NK-92 (cell line): ENCODE measurements around the gene ATRX.
"Not testable (repeated sequence)": the region's sequence is repeated elsewhere in the genome, so short reads cannot be mapped to it uniquely, and the experiment has no call there.

ENCODE experiments used
- DNase-seq: peaks from one replicate; lab custom pipeline; 2025; ENCODE audit not compliant: unreplicated experiment; lab: John Stamatoyannopoulos, UW

ATRX gene, protein sequence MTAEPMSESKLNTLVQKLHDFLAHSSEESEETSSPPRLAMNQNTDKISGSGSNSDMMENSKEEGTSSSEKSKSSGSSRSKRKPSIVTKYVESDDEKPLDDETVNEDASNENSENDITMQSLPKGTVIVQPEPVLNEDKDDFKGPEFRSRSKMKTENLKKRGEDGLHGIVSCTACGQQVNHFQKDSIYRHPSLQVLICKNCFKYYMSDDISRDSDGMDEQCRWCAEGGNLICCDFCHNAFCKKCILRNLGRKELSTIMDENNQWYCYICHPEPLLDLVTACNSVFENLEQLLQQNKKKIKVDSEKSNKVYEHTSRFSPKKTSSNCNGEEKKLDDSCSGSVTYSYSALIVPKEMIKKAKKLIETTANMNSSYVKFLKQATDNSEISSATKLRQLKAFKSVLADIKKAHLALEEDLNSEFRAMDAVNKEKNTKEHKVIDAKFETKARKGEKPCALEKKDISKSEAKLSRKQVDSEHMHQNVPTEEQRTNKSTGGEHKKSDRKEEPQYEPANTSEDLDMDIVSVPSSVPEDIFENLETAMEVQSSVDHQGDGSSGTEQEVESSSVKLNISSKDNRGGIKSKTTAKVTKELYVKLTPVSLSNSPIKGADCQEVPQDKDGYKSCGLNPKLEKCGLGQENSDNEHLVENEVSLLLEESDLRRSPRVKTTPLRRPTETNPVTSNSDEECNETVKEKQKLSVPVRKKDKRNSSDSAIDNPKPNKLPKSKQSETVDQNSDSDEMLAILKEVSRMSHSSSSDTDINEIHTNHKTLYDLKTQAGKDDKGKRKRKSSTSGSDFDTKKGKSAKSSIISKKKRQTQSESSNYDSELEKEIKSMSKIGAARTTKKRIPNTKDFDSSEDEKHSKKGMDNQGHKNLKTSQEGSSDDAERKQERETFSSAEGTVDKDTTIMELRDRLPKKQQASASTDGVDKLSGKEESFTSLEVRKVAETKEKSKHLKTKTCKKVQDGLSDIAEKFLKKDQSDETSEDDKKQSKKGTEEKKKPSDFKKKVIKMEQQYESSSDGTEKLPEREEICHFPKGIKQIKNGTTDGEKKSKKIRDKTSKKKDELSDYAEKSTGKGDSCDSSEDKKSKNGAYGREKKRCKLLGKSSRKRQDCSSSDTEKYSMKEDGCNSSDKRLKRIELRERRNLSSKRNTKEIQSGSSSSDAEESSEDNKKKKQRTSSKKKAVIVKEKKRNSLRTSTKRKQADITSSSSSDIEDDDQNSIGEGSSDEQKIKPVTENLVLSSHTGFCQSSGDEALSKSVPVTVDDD (N-terminal part only)

DNA sequence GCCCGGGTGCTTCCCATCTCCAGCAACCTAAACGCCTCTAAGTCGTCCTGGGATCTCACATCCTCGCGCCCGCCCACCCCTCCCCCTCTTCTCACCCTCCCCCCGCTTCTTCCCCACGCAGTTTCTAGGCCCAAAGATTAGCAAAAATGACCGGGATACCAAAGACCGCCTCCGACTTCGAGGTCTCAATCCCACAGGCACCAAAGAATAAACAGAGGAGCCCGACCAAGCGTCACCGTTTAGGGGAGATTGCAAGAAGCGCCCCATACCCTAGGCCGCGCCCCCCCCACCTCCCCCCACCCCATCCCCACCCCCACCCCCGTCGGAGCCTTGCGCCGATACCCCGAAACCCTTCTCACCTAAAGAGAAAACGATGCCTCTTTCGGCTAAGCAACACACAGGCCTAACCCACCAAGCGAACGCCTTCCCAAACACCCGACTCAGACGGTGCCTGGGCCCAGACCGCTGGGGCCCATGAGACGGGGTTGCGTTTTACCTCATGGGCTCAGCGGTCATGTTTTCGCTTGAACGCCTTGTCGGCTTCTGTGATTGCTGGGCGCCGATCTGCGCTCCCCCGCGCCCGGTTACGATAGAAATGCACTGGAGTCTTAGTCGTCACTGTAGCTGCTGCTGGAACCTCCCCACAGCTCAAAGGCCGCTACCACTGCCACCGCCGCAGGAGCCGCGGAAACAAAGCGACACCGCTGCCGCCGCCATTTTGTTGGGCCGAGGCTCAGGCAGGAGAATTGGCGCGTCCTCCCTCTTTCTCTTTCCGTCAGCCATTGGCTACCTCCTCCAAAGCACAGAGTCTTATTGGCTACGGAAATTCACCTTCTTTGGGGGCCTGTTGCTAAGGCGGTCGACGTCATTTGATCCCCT lies at the start of gene ATRX:
ATRX (minus strand) TSS at position 731 of the 879 bp plus-strand sequence; CDS start at position 516, 215 bp downstream.
- DNase-seq: no peak

DNA sequence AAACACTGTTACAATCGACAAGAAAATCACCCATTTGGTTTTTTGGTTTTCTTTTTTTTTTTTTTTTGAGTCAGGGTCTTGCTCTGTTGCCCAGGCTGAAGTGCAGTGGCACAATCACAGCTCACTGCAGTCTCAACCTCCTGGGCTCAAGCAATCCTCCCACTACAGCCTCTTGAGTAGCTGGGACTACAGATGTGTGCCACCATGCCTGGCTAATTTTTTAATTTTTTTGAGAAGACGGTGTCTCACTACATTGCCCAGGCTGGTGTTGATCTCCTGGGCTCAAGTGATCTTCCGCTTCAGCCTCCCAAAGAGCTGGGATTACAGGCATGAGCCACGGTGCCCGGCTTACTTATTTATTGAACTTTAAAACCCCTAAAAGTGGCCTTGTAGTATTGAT lies 45.5 kb upstream of the ATRX start:
- not testable (repeated sequence) for DNase-seq

DNA sequence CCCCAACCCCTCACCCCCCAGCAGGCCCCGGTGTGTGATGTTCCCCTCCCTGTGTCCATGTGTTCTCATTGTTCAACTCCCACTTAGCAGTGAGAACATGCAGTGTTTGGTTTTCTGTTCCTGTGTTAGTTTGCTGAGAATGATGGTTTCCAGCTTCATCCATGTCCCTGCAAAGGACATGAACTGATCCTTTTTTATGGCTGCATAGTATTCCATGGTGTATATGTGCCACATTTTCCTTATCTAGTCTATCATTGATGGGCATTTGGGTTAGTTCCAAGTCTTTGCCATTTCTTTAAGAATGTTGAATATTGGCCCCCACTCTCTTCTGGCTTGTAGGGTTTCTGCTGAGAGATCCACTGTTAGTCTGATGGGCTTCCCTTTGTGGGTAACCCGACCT lies 36.0 kb upstream of the ATRX start:
- not testable (repeated sequence) for DNase-seq

DNA sequence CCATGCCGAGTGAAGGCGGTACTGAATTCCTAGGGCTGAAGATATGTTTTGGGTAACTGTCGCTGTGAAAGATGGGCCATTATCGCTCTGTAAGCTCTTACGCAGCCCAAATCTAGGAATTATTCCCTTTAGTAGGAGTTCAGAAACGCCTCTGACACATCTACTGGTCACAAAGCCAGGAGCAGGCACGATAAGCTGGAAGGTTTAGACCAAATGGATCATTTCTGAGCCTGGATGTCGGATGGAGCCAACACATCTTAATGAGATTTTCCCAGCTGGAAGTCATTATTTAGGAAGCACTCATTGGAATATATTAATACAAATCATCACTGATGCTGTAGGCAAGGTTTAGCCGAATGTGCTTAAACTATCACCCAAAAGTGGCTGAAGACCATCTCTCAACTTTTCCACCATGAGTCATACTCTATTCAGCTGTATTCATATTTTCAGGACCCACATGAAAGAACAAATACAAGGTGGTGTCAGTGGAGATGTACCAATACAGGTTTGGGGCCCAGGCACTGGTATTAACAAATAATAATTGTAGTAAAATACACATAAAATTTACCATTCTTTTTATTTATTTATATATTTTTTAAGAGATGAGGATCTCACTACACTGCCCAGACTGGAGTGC lies 34.2 kb upstream of the ATRX start:
- DNase-seq: no peak

DNA sequence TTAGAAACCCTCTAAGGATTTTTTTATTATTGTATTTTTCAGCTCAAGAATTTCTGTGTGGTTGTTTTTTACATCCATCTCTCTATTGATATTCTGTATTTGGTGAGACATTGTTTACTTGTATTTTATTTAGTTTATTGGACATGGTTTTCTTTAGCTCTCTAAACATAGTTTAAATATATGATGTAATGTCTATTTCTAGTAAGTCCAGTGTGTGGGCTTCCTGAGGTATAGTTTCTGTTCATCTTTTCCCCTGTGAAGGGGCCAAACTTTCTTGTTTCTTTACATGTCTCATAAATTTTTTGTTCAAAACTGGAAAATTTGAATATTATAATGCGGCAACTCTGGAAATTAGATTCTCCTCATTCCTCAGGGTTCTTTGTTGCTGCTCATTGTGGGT lies 28.2 kb upstream of the ATRX start:
- no peak for DNase-seq

DNA sequence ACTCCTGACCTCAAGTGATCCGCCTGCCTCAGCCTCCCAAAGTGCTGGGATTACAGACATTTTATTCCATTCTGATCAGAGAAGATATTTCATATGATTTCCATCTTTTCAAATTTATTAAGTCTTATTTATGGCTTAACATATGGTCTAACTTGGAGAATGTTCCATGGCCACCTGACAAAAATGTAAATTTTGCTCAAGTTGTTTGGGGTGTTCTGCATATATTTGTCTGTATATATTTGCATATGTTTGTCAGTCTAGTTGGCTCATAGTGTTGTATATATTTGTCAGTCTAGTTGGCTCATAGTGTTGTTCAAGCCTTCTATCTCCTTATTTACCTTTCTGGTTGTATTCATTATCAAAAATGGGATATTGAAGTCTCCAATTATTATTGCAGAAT lies 16.2 kb upstream of the ATRX start:
- DNase-seq: no peak

DNA sequence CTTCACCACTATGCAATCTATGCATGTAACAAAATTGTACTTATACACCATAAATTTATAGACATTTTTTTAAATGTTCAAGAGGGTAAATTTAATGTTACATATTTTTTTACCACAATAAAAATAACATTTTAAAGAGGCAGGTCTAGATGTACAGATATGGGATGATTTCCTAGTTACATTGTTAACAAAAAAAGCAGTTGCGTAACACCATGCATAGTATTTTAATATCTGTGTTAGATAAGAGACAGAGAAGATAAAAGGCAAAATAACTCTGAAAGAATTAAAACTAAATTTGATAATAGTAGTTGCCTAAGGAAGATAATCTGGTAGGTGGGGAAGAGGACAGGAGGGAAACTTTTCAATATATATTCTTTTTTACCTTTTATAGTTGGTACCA lies 9.1 kb upstream of the ATRX start:
- no peak for DNase-seq

DNA sequence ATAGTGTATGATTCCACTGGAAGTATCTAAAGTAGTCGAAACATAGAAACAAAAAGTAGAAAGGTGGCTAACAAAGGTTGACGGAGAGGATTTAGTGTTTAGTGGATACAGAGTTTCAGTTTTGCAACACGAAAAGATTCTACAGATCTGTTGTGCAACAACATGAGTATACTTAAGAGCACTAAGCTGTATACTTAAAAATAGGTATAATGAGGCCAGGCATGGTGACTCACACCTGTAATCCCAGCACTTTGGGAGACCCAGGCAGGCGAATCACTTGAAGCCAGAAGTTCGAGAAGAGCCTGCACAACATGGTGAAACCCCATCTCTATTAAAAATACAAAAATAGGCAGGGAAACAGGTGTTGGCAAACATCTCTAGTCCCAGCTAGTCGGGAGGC lies 7.9 kb upstream of the ATRX start:
- DNase-seq: no peak

DNA sequence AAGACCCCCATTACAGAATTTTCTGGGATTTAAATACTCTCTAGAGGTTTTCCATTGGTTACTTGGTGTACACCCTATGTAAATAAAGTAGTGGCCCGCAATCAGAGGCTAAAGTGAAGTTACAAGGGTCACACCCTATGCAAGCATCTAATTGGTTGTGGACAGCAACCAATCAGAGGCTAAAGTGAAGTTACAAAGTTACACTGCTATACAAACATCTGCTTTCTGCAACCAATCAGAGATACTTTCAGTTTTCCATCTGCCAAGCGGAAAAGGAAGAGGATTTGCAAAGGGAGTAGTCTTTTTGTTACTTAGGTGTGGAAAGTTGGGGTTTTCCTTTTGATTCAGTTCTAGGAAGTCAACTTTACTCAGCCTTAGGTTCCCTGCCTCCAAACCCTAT lies 2.0 kb upstream of the ATRX start:
- DNase-seq: no peak

DNA sequence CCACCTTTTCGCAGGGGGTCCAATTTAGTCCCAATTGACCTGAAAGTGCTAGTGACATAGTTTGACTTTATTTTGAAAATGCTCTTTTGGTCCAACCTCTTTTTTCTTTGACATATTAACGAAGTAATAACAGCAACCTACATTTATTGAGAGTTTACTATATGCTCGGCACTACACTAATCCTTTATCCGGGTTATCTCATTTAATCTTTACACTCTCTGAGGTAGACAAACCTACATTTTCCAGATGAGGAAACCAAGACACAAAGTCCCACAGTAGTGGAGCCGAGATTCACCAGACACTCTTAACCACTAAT lies 307 bp upstream of the ATRX start:
- DNase-seq: no peak

DNA sequence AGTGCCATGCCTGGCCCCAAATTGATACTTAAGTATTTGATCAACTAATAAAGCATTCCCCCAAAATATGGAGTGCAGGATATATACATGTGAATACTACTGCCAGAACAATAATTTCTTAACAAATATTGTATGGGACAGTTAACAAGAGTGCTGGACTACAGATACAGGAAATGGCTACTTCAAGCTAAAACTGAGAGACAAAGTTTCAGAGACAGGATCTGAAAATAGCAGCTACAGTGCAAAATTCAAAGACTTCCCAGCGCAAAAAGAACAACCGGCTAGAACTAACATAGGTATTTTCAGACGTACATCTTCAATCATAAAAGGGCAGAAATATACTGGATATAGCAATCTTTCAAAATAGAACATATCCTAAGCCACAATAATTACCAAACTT lies 6.3 kb downstream of the ATRX start:
- DNase-seq: no peak

DNA sequence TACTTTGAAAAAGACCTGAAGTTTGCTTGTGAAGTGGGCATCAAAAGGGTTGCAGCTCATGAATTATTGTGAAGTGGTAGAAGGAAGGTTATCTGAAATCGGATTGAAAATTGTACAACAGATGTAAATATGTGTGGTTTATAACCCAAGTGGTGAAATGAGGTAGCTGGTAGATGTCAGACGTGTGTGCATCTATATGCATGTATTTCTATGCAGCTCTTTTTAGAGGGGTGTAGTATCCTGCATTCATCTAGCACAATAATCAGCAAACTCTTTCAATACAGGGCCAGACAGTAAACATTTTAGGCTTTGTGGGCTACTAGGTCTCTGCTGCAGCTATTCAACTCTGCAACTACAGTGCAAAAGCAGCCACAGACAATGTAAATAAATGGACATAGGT lies 9.4 kb downstream of the ATRX start:
- no peak for DNase-seq

DNA sequence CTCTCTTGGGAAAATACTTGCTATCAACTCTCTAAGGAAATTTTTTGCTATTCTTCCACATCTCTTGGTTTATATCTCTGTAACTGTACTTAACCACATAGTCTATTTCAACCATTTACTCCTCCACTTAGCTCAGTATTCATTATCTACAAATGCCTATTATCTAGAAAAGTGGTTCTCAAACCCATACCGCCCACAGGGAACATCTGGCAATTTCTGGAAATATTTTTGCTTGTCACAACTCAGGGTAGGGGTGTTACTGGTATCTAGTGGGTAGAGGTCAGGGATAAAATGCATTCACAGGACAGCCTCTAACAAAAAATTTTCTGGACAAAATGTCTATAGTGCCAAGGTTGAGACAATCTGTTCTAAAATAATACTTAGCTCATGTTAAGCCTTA lies 14.4 kb downstream of the ATRX start:
- no peak for DNase-seq

DNA sequence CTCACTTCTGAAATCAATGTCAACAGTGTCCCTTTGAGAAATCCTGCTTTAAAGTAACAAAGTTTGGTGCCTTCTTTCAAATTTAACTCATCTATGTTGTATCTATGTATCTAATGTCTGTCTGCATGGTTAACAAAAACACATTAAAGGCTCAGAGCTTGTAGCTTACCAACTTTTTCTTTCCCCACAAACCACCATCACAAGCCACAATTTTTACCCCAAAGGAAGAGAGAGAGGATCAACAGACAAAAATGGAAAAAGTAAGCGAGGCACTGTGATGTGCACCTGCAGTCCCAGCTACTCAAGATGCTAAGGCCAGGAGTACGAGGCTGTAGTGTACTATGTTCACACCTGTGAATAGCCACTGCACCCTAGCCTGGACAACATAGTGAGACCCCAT lies 17.2 kb downstream of the ATRX start:
- DNase-seq: no peak

DNA sequence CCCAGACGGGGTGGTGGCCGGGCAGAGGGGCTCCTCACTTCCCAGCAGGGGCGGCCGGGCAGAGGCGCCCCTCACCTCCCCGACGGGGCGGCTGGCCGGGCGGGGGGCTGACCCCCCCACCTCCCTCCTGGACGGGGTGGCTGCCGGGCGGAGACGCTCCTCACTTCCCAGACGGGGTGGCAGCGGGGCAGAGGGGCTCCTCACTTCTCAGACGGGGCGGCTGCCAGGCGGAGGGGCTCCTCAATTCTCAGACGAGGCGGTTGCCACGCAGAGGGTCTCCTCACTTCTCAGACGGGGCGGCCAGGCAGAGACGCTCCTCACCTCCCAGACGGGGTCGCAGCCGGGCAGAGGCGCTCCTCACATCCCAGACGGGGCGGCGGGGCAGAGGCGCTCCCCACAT lies 19.8 kb downstream of the ATRX start:
- DNase-seq: not testable (repeated sequence)

DNA sequence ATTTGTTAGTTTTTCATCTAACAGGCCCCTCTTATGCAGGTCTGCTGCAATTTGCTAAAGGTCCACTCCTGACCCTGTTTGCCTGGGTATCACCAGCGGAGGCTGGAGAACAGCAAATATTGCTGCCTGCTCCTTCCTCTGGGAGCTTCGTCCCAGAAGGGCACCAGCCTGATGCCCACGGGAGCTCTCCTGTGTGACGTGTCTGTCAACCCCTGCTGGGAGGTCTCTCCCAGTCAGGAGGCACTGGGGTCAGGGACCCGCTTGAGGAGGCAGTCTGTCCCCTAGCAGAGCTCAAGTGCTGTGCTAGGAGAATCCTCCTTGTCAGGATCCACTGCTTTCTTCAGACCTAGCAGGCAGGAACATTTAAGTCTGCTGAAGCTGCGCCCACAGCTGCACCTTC lies 30.5 kb downstream of the ATRX start:
- DNase-seq: no peak

DNA sequence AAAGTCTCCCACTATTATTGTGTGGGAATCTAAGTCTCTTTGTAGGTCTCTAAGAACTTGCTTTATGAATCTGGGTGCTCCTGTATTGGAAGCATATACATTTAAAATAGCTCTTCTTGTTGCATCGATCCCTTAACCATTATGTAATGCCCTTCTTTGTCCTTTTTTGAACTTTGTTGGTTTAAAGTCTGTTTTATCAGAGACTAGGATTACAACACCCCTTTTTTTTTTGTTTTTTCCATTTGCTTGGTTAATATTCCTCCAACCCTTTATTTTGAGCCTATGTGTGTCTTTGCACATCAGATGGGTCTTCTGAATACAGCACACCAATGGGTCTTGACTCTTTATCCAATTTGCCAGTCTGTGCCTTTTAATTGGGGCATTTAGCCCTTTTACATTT lies 32.1 kb downstream of the ATRX start:
- DNase-seq: not testable (repeated sequence)

DNA sequence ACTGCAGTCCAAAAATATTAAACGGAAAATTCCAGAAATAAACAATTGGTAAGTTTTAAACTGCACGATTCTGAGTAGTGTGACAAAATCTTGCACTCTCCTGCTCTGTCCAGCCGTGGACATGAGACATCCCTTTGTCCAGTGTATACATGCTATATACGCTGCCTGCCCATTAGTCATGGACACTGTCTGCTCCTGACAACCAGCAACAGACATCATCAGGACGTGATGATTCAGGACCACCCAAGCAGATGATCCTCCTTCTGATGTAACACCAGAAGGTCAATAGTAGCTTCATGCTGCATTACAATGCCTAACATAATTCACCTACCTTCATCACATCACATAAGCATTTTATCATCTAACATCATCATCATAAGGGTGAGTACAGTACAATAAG lies 36.3 kb downstream of the ATRX start:
- no peak for DNase-seq

DNA sequence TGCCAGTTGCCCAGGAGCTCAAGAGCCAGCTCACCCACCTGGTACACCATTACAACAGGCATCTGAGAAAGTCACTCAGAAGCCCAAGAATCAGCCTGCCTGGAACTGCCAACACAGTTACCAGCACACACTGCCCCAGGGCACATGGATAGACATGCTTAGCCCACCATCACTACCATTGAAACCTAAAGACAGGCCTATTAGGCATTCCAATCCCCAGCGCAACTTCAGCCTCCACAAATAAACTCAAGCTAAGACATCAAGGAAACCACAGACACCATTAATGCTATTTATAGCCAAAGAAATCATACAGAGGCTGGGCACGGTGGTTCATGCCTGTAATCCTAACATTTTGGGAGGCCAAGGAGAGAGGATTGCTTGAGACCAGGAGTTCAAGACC lies 42.3 kb downstream of the ATRX start:
- DNase-seq: no peak

DNA sequence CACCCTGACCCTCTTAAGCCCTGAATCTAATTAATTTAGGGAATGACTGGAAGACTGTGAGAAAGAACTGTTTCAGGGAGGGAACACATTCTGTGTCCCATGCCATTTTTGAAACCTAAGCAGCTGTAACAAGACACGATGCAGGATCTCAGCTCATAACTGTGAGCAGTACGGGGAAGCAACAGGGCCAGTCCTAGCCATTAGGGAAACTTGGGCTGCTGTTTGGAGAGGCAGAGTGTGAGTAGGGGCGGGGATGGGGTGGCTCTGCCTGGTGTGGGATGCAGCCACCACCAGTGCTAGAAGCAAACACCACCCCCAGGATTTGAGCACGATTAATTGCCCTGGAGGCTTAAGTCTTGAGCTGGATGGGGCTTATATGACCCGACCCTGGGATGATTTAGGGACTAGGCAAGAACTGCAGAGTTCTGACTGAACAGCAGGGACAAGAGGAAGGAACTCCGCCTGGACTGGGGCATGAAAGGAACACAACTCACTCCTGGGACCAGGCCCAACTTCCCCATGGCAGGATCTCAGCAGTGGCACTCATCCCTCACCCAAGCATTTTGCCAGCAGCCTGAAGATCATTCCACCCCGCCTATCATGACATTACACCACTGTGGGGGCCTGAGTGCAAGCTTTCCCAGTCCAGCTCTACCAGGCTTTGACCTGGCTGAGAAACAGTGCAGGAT lies 43.1 kb downstream of the ATRX start:
- DNase-seq: no peak
